Astrocyte (in vitro differentiated cells and primary cell): ENCODE measurements around the gene SDHAF2. TPM values are rescaled to one million over a fixed set of nuclear protein-coding genes. Genes with fewer than 3 reads are reported as not detected.
"Not testable (repeated sequence)": the region's sequence is repeated elsewhere in the genome, so short reads cannot be mapped to it uniquely, and the experiment has no call there.

ENCODE experiments used
- DNase-seq: peaks from one replicate; pipeline ENCODE4 v3.0.0-alpha.2; 2010; ENCODE audit warnings: low read depth
- FAIRE-seq: peaks from 2 replicates; lab custom pipeline; 2011; peaks lifted over from hg19 to GRCh38; lab: Jason Lieb, UNC
- H2AFZ ChIP-seq: 2 replicates; pipeline ENCODE4 v1.6.0; 2012; ENCODE audit warnings: low read depth, low read length, inconsistent platforms
- H3K27ac ChIP-seq: 2 replicates; pipeline ENCODE4 v1.5.1; 2011; ENCODE audit warnings: low read depth, low read length, inconsistent platforms
- H3K27me3 ChIP-seq: 2 replicates; pipeline ENCODE4 v1.6.0; 2011; ENCODE audit warnings: low read length, inconsistent platforms; ENCODE audit not compliant: insufficient read depth
- H3K36me3 ChIP-seq: 2 replicates; pipeline ENCODE4 v1.5.1; 2011; ENCODE audit warnings: low read length, inconsistent platforms; ENCODE audit not compliant: insufficient read depth
- H3K4me1 ChIP-seq: 2 replicates; pipeline ENCODE4 v1.5.1; 2011; ENCODE audit warnings: low read length, inconsistent platforms; ENCODE audit not compliant: insufficient read depth
- H3K4me2 ChIP-seq: 2 replicates; pipeline ENCODE4 v1.6.0; 2012; ENCODE audit warnings: low read length, inconsistent platforms
- H3K4me3 ChIP-seq: 2 replicates; pipeline ENCODE4 v1.5.1; 2011; ENCODE audit warnings: low read depth, mild to moderate bottlenecking, low read length, inconsistent platforms; ENCODE audit not compliant: insufficient read depth
- H3K79me2 ChIP-seq: 2 replicates; pipeline ENCODE4 v1.6.0; 2012; ENCODE audit warnings: mild to moderate bottlenecking, low read length, inconsistent platforms; ENCODE audit not compliant: insufficient read depth
- H3K9ac ChIP-seq: 2 replicates; pipeline ENCODE4 v1.6.0; 2012; ENCODE audit warnings: mild to moderate bottlenecking, low read length, inconsistent platforms
- H3K9me3 ChIP-seq: 2 replicates; pipeline ENCODE4 v1.5.1; 2012; ENCODE audit warnings: low read depth, mild to moderate bottlenecking, low read length, inconsistent platforms; ENCODE audit not compliant: insufficient read depth
- H4K20me1 ChIP-seq: 2 replicates; pipeline ENCODE4 v1.6.0; 2012; ENCODE audit warnings: low read length, inconsistent platforms; ENCODE audit not compliant: insufficient read depth
- H3K27ac Mint-ChIP-seq: one replicate; pipeline ENCODE4 v1.8.0; 2021; ENCODE audit warnings: mild to moderate bottlenecking, mixed read lengths; ENCODE audit not compliant: unreplicated experiment
- H3K27me3 Mint-ChIP-seq: one replicate; pipeline ENCODE4 v1.8.0; 2021; ENCODE audit warnings: low read depth, mixed read lengths; ENCODE audit not compliant: unreplicated experiment
- H3K36me3 Mint-ChIP-seq: one replicate; pipeline ENCODE4 v1.8.0; 2021; ENCODE audit warnings: low read depth, mixed read lengths; ENCODE audit not compliant: unreplicated experiment
- H3K4me1 Mint-ChIP-seq: one replicate; pipeline ENCODE4 v1.8.0; 2021; ENCODE audit warnings: low read depth, mixed read lengths; ENCODE audit not compliant: unreplicated experiment
- H3K4me3 Mint-ChIP-seq: one replicate; pipeline ENCODE4 v1.8.0; 2021; ENCODE audit warnings: mild to moderate bottlenecking, moderate library complexity, mixed read lengths; ENCODE audit not compliant: unreplicated experiment
- H3K9me3 Mint-ChIP-seq: one replicate; pipeline ENCODE4 v1.8.0; 2021; ENCODE audit warnings: mild to moderate bottlenecking, mixed read lengths; ENCODE audit not compliant: unreplicated experiment
- CTCF ChIP-seq: IDR thresholded peaks from 2 replicates; pipeline ENCODE4 v1.5.1; 2011; ENCODE audit warnings: low read depth, mild to moderate bottlenecking, inconsistent platforms, low read length, moderate library complexity; ENCODE audit not compliant: insufficient read depth
- EZH2 ChIP-seq: IDR thresholded peaks from 2 replicates; pipeline ENCODE4 v1.6.1; 2012; ENCODE audit warnings: mild to moderate bottlenecking, low read length, inconsistent platforms; ENCODE audit not compliant: insufficient read depth
- total RNA-seq: library from RNA; stranded (reverse); gene quantifications from 2 replicates; pipeline ENCODE4 v1.2.1, GENCODE V29; 2021

The SDHAF2 gene
- total RNA-seq, 1 donor from 2014 or later: 38.8 TPM

- peaks cover 3% of the 10 kb centered on the region for H3K4me1 Mint-ChIP-seq
- no peaks in the 10 kb centered on the region for H3K27me3 Mint-ChIP-seq
- Histone ChIP-seq H4K20me1 (peaks cover 21% of the 10 kb centered on the region), H3K4me1 (no peaks in the 10 kb centered on the region), H2AFZ (no peak overlapping the region), H3K4me2 (no peak overlapping the region), H3K27ac (no peak overlapping the region), H3K4me3 (no peak overlapping the region), H3K9me3 (no peaks in the 10 kb centered on the region), H3K79me2 (no peaks in the 10 kb centered on the region), H3K36me3 (no peaks in the 10 kb centered on the region), H3K27me3 (no peaks in the 10 kb centered on the region), H3K9ac (no peak overlapping the region)
- DNase-seq (no peak), FAIRE-seq (no peak)
- H3K4me3 Mint-ChIP-seq: no peak overlapping the region
- H3K27ac Mint-ChIP-seq: no peak overlapping the region
- H3K9me3 Mint-ChIP-seq: no peaks in the 10 kb centered on the region
- no peak for TF ChIP-seq CTCF
- TF ChIP-seq EZH2: no peak
- H3K36me3 Mint-ChIP-seq: peaks cover 10% of the 10 kb centered on the region
These were observed 31.1 kb downstream of the SDHAF2 start for GRCh38 chr11:61460986-61461385.

DNA sequence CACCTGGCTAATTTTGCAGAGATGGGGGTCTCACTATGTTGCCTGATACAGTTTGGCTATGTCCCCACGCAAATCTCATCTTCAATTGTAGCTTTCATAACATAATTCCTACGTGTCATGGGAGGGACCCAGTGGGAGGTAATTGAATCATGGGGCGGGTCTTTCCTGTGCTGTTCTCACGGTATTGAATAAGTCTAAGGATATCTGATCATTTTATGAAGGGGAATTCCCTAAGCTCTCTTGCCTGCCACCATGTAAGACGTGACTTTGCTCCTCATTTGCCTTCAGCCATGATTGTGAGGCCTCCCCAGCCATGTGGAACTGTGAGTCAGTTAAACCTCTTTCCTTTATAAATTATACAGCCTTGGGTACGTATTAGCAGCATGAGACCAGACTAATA lies 37.7 kb downstream of the SDHAF2 start:
- not testable (repeated sequence) for H3K79me2 ChIP-seq, H3K4me1 ChIP-seq, H3K27ac ChIP-seq, H3K4me3 Mint-ChIP-seq, H3K27me3 Mint-ChIP-seq, FAIRE-seq, H4K20me1 ChIP-seq, DNase-seq, H3K27me3 ChIP-seq, H3K9me3 ChIP-seq, H3K4me3 ChIP-seq, H2AFZ ChIP-seq, H3K4me2 ChIP-seq, H3K9ac ChIP-seq, H3K9me3 Mint-ChIP-seq, H3K4me1 Mint-ChIP-seq, H3K27ac Mint-ChIP-seq, H3K36me3 ChIP-seq
- H3K36me3 Mint-ChIP-seq: peaks cover 15% of the 10 kb centered on the region

DNA sequence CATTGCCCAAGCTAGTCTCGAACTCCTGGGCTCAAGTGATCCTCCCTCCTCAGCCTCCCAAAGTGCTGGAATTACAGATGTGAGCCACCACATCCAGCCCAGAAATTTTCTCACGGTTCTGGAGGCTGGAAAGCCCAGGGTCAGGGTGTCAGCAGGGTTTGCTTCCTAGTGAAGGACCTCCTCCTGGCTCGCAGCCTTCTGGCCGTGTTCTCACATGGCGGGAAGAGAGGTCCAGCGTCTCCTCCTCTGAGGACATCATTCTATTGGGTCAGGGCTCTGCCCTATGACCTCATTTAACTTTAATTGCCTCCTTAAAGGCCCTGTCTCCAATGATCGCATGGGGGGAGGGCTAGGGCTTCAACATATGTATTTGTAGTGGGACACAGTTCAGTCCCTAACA lies 38.1 kb downstream of the SDHAF2 start:
- no peaks in the 10 kb centered on the region for H3K4me1 ChIP-seq
- no peaks in the 10 kb centered on the region for H3K9me3 Mint-ChIP-seq
- H3K79me2 ChIP-seq: no peaks in the 10 kb centered on the region
- H3K36me3 ChIP-seq: no peaks in the 10 kb centered on the region
- no peak overlapping the region for H3K27ac ChIP-seq
- H3K27me3 ChIP-seq: no peaks in the 10 kb centered on the region
- H3K36me3 Mint-ChIP-seq: peaks cover 15% of the 10 kb centered on the region
- no peak overlapping the region for H3K9ac ChIP-seq
- H3K27me3 Mint-ChIP-seq: no peaks in the 10 kb centered on the region
- no peak overlapping the region for H3K4me3 Mint-ChIP-seq
- no peaks in the 10 kb centered on the region for H4K20me1 ChIP-seq
- H3K27ac Mint-ChIP-seq: no peak overlapping the region
- DNase-seq (no peak), FAIRE-seq (no peak)
- peaks cover 3% of the 10 kb centered on the region for H3K4me1 Mint-ChIP-seq
- no peak overlapping the region for H3K4me3 ChIP-seq
- H3K9me3 ChIP-seq: no peaks in the 10 kb centered on the region
- TF ChIP-seq CTCF (no peak), EZH2 (no peak)
- H2AFZ ChIP-seq: no peak overlapping the region
- H3K4me2 ChIP-seq: no peak overlapping the region
